K562 (cell line): Measurements from ENCODE around the gene TEX14. TPM values are rescaled to one million over a fixed set of nuclear protein-coding genes. Genes with fewer than 3 reads are reported as not detected.
A peak's percentile ranks its signal among the peaks of the same experiment; 100 is the strongest.

Experiments used
- ATAC-seq: fragments of 200-7000 bp; cut with Tn5 transposase; 3 replicates; pipeline ENCODE4 v1.9.1; 2020; ENCODE audit warnings: moderate library complexity
- BruUV-seq: library from RNA; stranded (reverse); fragments of 400-500 nt; replicated peaks from 2 replicates; lab custom pipeline; 2021; lab: Mats Ljungman, UMichigan
- CTCF ChIA-PET: fragments of 300-600 bp; formaldehyde crosslinking; extraction: SDS; loops from one replicate; lab custom pipeline; 2021; ENCODE audit warnings: low intra/inter-chr PET ratio; lab: Yijun Ruan, JAX
- POLR2A ChIA-PET: fragments of 300-600, 350-650 bp; sonication (Branson Sonifier 250); formaldehyde crosslinking; extraction: SDS; loops from one replicate; lab custom pipeline; 2021; ENCODE audit warnings: antibody characterized with exemption, inconsistent platforms; lab: Yijun Ruan, JAX
- DNase-seq, 4 experiments: peaks; one replicate each; pipeline versions ENCODE4 v3.0.0 to v3.0.0-alpha.2; 2011 to 2018; ENCODE audit warnings: low spot score in 3 of 4, mixed read lengths in 3 of 4; ENCODE audit errors: extremely low read depth in 1 of 4
- FAIRE-seq: peaks from 2 replicates; lab custom pipeline; 2011; peaks lifted over from hg19 to GRCh38; lab: Jason Lieb, UNC
- H2AFZ ChIP-seq: 2 replicates; pipeline ENCODE4 v1.6.0; 2011; ENCODE audit warnings: low read depth, low read length, control low read depth, inconsistent platforms
- H3K27ac ChIP-seq: fragments of 200-600 bp; 3 replicates; pipeline ENCODE4 v1.8.0; 2011; ENCODE audit warnings: low read depth, mild to moderate bottlenecking, control low read depth, inconsistent platforms, low read length, moderate library complexity, mixed read lengths; ENCODE audit errors: extremely low read depth
- H3K27me3 ChIP-seq, 2 experiments: fragments of 300-600 bp in 1 of 2; 2 replicates in 1 of 2; 3 replicates in 1 of 2; pipeline versions ENCODE4 v1.6.0 to v1.8.0; 2011; ENCODE audit warnings: inconsistent platforms in 2 of 2, low read length in 2 of 2, mild to moderate bottlenecking in 1 of 2, mixed read lengths in 1 of 2, moderate library complexity in 1 of 2; ENCODE audit not compliant: control insufficient read depth in 2 of 2, insufficient read depth in 2 of 2
- H3K36me3 ChIP-seq: fragments of 300-600 bp; 3 replicates; pipeline ENCODE4 v1.8.0; 2011; ENCODE audit warnings: mild to moderate bottlenecking, low read length, inconsistent platforms; ENCODE audit not compliant: control insufficient read depth, insufficient read depth
- H3K4me1 ChIP-seq, 2 experiments: fragments of 200-600 bp in 1 of 2; replicated peaks in 1 of 2; 2 replicates in 1 of 2; 3 replicates in 1 of 2; pipeline versions ENCODE4 v1.5.1 to v1.8.0; 2011; ENCODE audit warnings: inconsistent platforms in 2 of 2, low read length in 2 of 2, mild to moderate bottlenecking in 1 of 2, mixed read lengths in 1 of 2, moderate library complexity in 1 of 2; ENCODE audit not compliant: control insufficient read depth in 2 of 2, insufficient read depth in 2 of 2
- H3K4me2 ChIP-seq: 2 replicates; pipeline ENCODE4 v1.6.1; 2011; ENCODE audit warnings: low read length, control low read depth, inconsistent platforms, mixed read lengths; ENCODE audit not compliant: insufficient read depth
- H3K4me3 ChIP-seq: fragments of 200-600 bp; sonication (generic), shearing (Covaris generic); 2 replicates; pipeline ENCODE4 v1.5.1; 2016; ENCODE audit warnings: control low read depth, inconsistent platforms
- H3K79me2 ChIP-seq: fragments of 200-600 bp; 3 replicates; pipeline ENCODE4 v1.8.0; 2011; ENCODE audit warnings: low read length, inconsistent platforms; ENCODE audit not compliant: control insufficient read depth, insufficient read depth
- H3K9ac ChIP-seq, 2 experiments: 2 replicates each; pipeline versions ENCODE4 v1.6.0 to v1.6.1; 2011; ENCODE audit warnings: low read depth in 2 of 2, low read length in 2 of 2, control low read depth in 1 of 2, inconsistent platforms in 1 of 2, mild to moderate bottlenecking in 1 of 2, mixed read lengths in 1 of 2; ENCODE audit not compliant: insufficient read depth in 1 of 2
- H3K9me1 ChIP-seq: one replicate; pipeline ENCODE4 v1.6.0; 2011; ENCODE audit warnings: inconsistent platforms, mild to moderate bottlenecking, low read length, moderate library complexity; ENCODE audit not compliant: control insufficient read depth, insufficient read depth
- H3K9me3 ChIP-seq: replicated peaks from 2 replicates; pipeline ENCODE4 v1.5.1; 2011; ENCODE audit warnings: low read depth, low read length, inconsistent platforms; ENCODE audit not compliant: control insufficient read depth, insufficient read depth
- H4K20me1 ChIP-seq: replicated peaks from 2 replicates; pipeline ENCODE4 v1.6.1; 2011; ENCODE audit warnings: low read length, inconsistent platforms, mixed read lengths; ENCODE audit not compliant: control insufficient read depth, insufficient read depth
- ATF3 ChIP-seq, 2 experiments: fragments of 450-650 bp in 1 of 2; sonication (generic) in 1 of 2; formaldehyde crosslinking in 1 of 2; IDR thresholded peaks in 1 of 2; conservative IDR thresholded peaks in 1 of 2; 2 replicates each; pipeline versions ENCODE4 v1.6.1 to v1.8.1; 2016 to 2023; ENCODE audit warnings: mild to moderate bottlenecking in 2 of 2, moderate library complexity in 2 of 2, inconsistent platforms in 1 of 2, missing genetic modification reagents in 1 of 2
- CLOCK ChIP-seq: fragments of 250-450 bp; sonication (Bioruptor Pico); IDR thresholded peaks from 2 replicates; pipeline ENCODE4 v1.4.0; 2020; ENCODE audit warnings: mild to moderate bottlenecking, moderate library complexity, borderline replicate concordance
- ETS1 ChIP-seq: conservative IDR thresholded peaks from 2 replicates; pipeline ENCODE4 v1.6.1; 2011; ENCODE audit warnings: low read depth, mild to moderate bottlenecking, low read length; ENCODE audit not compliant: control insufficient read depth
- HDAC2 ChIP-seq: fragments of 450-650 bp; IDR thresholded peaks from 2 replicates; pipeline ENCODE4 v1.6.1; 2016; ENCODE audit warnings: mild to moderate bottlenecking
- HSF4 ChIP-seq: fragments of 250-450 bp; sonication (Bioruptor Pico); IDR thresholded peaks from 2 replicates; pipeline ENCODE4 v2.1.2; 2022; ENCODE audit warnings: mild to moderate bottlenecking, moderate library complexity, borderline replicate concordance
- SPI1 ChIP-seq: IDR thresholded peaks from 2 replicates; pipeline ENCODE4 v1.6.1; 2011; ENCODE audit warnings: low read depth, low read length, control low read depth, borderline replicate concordance
- SRF ChIP-seq, 2 experiments: fragments of 250-450, 450-650 bp in 1 of 2; sonication (Bioruptor Pico) in 1 of 2; sonication (generic) in 1 of 2; formaldehyde crosslinking; IDR thresholded peaks; 2 replicates each; pipeline versions ENCODE4 v1.5.0 to v1.5.1; 2020 to 2022; ENCODE audit warnings: mild to moderate bottlenecking in 1 of 2, missing genetic modification reagents in 1 of 2
- ZBED1 ChIP-seq: IDR thresholded peaks from 2 replicates; pipeline ENCODE4 v1.6.1; 2014
- ZFP30 ChIP-seq: fragments of 250-450 bp; sonication (Bioruptor Pico); IDR thresholded peaks from 2 replicates; pipeline ENCODE4 v1.8.0; 2022; ENCODE audit warnings: moderate library complexity, mild to moderate bottlenecking, inconsistent platforms, borderline replicate concordance
- ZNF197 ChIP-seq: fragments of 200-800 bp; sonication (Bioruptor generic); IDR thresholded peaks from 2 replicates; pipeline ENCODE4 v1.6.1; 2016; ENCODE audit warnings: low read depth, missing genetic modification characterization, missing compliant biosample characterization
- ZNF3 ChIP-seq: fragments of 250-450 bp; sonication (Bioruptor Pico); IDR thresholded peaks from 2 replicates; pipeline ENCODE4 v1.5.0; 2021; ENCODE audit warnings: mild to moderate bottlenecking, moderate library complexity
- ZNF311 ChIP-seq: fragments of 250-450 bp; sonication (Bioruptor Pico); IDR thresholded peaks from 2 replicates; pipeline ENCODE4 v1.4.0; 2020; ENCODE audit warnings: mild to moderate bottlenecking, moderate library complexity
- ZNF511 ChIP-seq: sonication (generic); formaldehyde crosslinking; IDR thresholded peaks from 2 replicates; pipeline ENCODE4 v1.8.0; 2022; ENCODE audit warnings: mild to moderate bottlenecking, missing genetic modification reagents
- ZNF699 ChIP-seq: fragments of 250-450 bp; sonication (Bioruptor Pico); IDR thresholded peaks from 2 replicates; pipeline ENCODE4 v1.8.0; 2021; ENCODE audit warnings: mild to moderate bottlenecking, moderate library complexity; ENCODE audit not compliant: insufficient replicate concordance
- WGBS: fragments of 100-300 bp; shearing (Covaris generic); methylation state at CpG from one replicate; pipeline ENCODE4 v1.1.6; 2016; ENCODE audit warnings: low coverage, mixed read lengths; ENCODE audit not compliant: insufficient coverage; ENCODE audit errors: missing lambda C conversion rate; 5-methylcytosine and 5-hydroxymethylcytosine counted together
- in situ Hi-C: fragments of 300-500 bp; cut with MboI; formaldehyde crosslinking; loops from 4 replicates; pipeline ENCODE4 v1.15.0; 2018; ENCODE audit warnings: inconsistent platforms, mixed read lengths
- intact Hi-C: fragments of 100-400 bp; cut with micrococcal nuclease; formaldehyde crosslinking; loops from 2 replicates; pipeline ENCODE4 v1.14.2; 2022
- polyA plus RNA-seq, 8 experiments: library from polyadenylated mRNA; depleted of rRNA in 4 of 8; stranded (reverse) in 5 of 8; unstranded in 3 of 8; fragments of >200 nt; fragmentation: Nextera tagmentation in 2 of 8; fragmentation: Illumina TruSeq in 1 of 8; extraction: Ambion mirVana in 2 of 8; extraction: Trizol in 1 of 8; gene quantifications; 2 replicates each; pipeline versions ENCODE4 v1.2.1 to v1.2.3, GENCODE V29; 2011 to 2014; ENCODE audit warnings: inconsistent platforms in 1 of 8, missing spikeins in 1 of 8
- total RNA-seq, 7 experiments: library from RNA; depleted of rRNA in 6 of 7; stranded (reverse); fragments of >200 nt in 6 of 7; fragmentation: Illumina TruSeq in 2 of 7; extraction: Trizol in 2 of 7; gene quantifications; 2 replicates each; pipeline versions ENCODE4 v1.2.1 to v1.2.3, GENCODE V29; 2011 to 2021; ENCODE audit warnings: low replicate concordance in 1 of 7

Gene TEX14
- total and polyA plus RNA-seq, 9 of the 15 experiments (the other 6 are each of a cell fraction or from before 2014, with no cell fraction given), result 0.05 to 0.12 (median 0.09) TPM; not detected in 1

- Histone ChIP-seq H3K79me2 (peaks cover 32% of the 10 kb centered on the region), H3K9ac (peak within 1 kb of the TSS; percentile 89 to 98), H3K36me3 (peaks cover 29% of the 10 kb centered on the region), H2AFZ (peak within 1 kb of the TSS; percentile 99), H4K20me1 (no peaks in the 10 kb centered on the region), H3K4me2 (peak within 1 kb of the TSS; percentile 87), H3K4me1 (peaks cover 6% of the 10 kb centered on the region in 2 experiments), H3K4me3 (peak within 1 kb of the TSS; percentile 52), H3K27me3 (no peaks in the 10 kb centered on the region), H3K27ac (peak within 1 kb of the TSS; percentile 87), H3K9me1 (no peaks in the 10 kb centered on the region), H3K9me3 (peaks cover 3% of the 10 kb centered on the region)
- DNase-seq, result peak; percentile 90 to 97 (median 91)
- CTCF ChIA-PET, result interaction anchor here (0.6 kb wide), 1 partner anchor 27 kb away, joined by 7 read pairs; no protein-coding TSS in a partner anchor
- intact Hi-C loops (loop anchor here (1.0 kb wide), 1 partner anchor 61 kb away; no protein-coding TSS in a partner anchor), in situ Hi-C loops (no loop called here)
- FAIRE-seq, result peak; percentile 92
- POLR2A ChIA-PET, result interaction anchor here (0.7 to 4.5 kb wide), 11 partner anchors 8 to 359 kb away, joined by 3 to 41 read pairs (median 4); no protein-coding TSS in a partner anchor
- peak; percentile 96 for ATAC-seq
- BruUV-seq, result TSS peak; percentile 81
- 5% methylated on average over 50 of the region's 50 CpGs for WGBS
- TF ChIP-seq ZBED1 (peak; percentile 54), HSF4 (CRISPR knock-in tag) (no peak), ZNF511 (no peak; the same call in none of the 2 replicates), ZNF699 (CRISPR knock-in tag) (no peak), ETS1 (peak; percentile 61), CLOCK (peak; percentile 34; the same call in 1 of the 2 replicates), SPI1 (peak; percentile 84), ZNF311 (0 out of 2 replicates have a peak, but pooled peaks have one; percentile 56), HDAC2 (peak; percentile 56), ZNF3 (CRISPR knock-in tag) (no peak), ATF3 (IDR thresholded peaks at IDR 0.05) (peak; percentile 82), ATF3 (CRISPR knock-in tag; conservative IDR thresholded peaks at IDR 0.05) (peak; percentile 78), ZFP30 (no peak), SRF (CRISPR knock-in tag; IDR thresholded peaks at IDR 0.05) (peak in 1 of 2 experiments; percentile 40; a peak in 1 of 4 replicates), ZNF197 (CRISPR knock-in tag) (0 out of 2 replicates have a peak, but pooled peaks have one; percentile 36)
These were observed 602 bp upstream of the TEX14 start, which contains the start of gene RAD51C for GRCh38 chr17:58692239-58693055. Gene RAD51C, plus strand, starts transcription at chr17:58692602. Its CDS starts 42 bp downstream, at chr17:58692644.
